Measurements from ENCODE around the gene IQSEC1.

Gene IQSEC1

GRCh38 chr3:12973827-12974226, 99.4 kb downstream of the IQSEC1 start:
- in situ Hi-C loops (cut with MboI; ENCODE audit: low sequenced_read_pairs): no loop called here

GRCh38 chr3:12972781-12973702, 100.2 kb downstream of the IQSEC1 start:
- in situ Hi-C loops (cut with MboI; ENCODE audit: low sequenced_read_pairs): no loop called here

- in situ Hi-C loops (cut with MboI; ENCODE audit: low sequenced_read_pairs): no loop called here
Measured at GRCh38 chr3:12972043-12972442, 101.2 kb downstream of the IQSEC1 start.

- in situ Hi-C loops (cut with MboI; ENCODE audit: low sequenced_read_pairs): no loop called here
Measured at GRCh38 chr3:12970684-12971083, 102.5 kb downstream of the IQSEC1 start.

GRCh38 chr3:12969486-12969885, 103.7 kb downstream of the IQSEC1 start:
- in situ Hi-C loops (cut with MboI; ENCODE audit: low sequenced_read_pairs): no loop called here

GRCh38 chr3:12968541-12968940, 104.7 kb downstream of the IQSEC1 start:
- in situ Hi-C loops (cut with MboI; ENCODE audit: low sequenced_read_pairs): no loop called here

- in situ Hi-C loops (cut with MboI; ENCODE audit: low sequenced_read_pairs): no loop called here
Measured at GRCh38 chr3:12967606-12968351, 105.5 kb downstream of the IQSEC1 start.

- in situ Hi-C loops (cut with MboI; ENCODE audit: low sequenced_read_pairs): no loop called here
Measured at GRCh38 chr3:12966847-12967605, 106.2 kb downstream of the IQSEC1 start.

GRCh38 chr3:12965999-12966846, 107.0 kb downstream of the IQSEC1 start:
- in situ Hi-C loops (cut with MboI; ENCODE audit: low sequenced_read_pairs): no loop called here

- in situ Hi-C loops (cut with MboI; ENCODE audit: low sequenced_read_pairs): no loop called here
Measured at GRCh38 chr3:12964711-12965612, 108.3 kb downstream of the IQSEC1 start.

- in situ Hi-C loops (cut with MboI; ENCODE audit: low sequenced_read_pairs): no loop called here
Measured at GRCh38 chr3:12963922-12964701, 109.1 kb downstream of the IQSEC1 start.

GRCh38 chr3:12963231-12963896, 109.9 kb downstream of the IQSEC1 start:
- in situ Hi-C loops (cut with MboI; ENCODE audit: low sequenced_read_pairs): no loop called here

GRCh38 chr3:12962292-12962691, 110.9 kb downstream of the IQSEC1 start:
- in situ Hi-C loops (cut with MboI; ENCODE audit: low sequenced_read_pairs): no loop called here

GRCh38 chr3:12961697-12962036, 111.6 kb downstream of the IQSEC1 start:
- in situ Hi-C loops (cut with MboI; ENCODE audit: low sequenced_read_pairs): no loop called here

- in situ Hi-C loops (cut with MboI; ENCODE audit: low sequenced_read_pairs): no loop called here
Measured at GRCh38 chr3:12961007-12961696, 112.1 kb downstream of the IQSEC1 start.

- in situ Hi-C loops (cut with MboI; ENCODE audit: low sequenced_read_pairs): no loop called here
Measured at GRCh38 chr3:12960497-12960896, 112.7 kb downstream of the IQSEC1 start.

GRCh38 chr3:12959838-12960378, 113.3 kb downstream of the IQSEC1 start:
- in situ Hi-C loops (cut with MboI; ENCODE audit: low sequenced_read_pairs): no loop called here
